Osteocyte (in vitro differentiated cells): ENCODE results near the gene SLC4A2. TPM values are rescaled to one million over a fixed set of nuclear protein-coding genes. Genes with fewer than 3 reads are reported as not detected.

Source experiments
- DNase-seq: peaks from one replicate; pipeline ENCODE4 v3.0.0; 2021; ENCODE audit warnings: mixed read lengths; ENCODE audit not compliant: unreplicated experiment; ENCODE audit errors: extremely low spot score
- H3K27ac Mint-ChIP-seq: one replicate; pipeline ENCODE4 v1.8.0; 2021; ENCODE audit warnings: mild to moderate bottlenecking, mixed read lengths; ENCODE audit not compliant: unreplicated experiment
- H3K27me3 Mint-ChIP-seq: one replicate; pipeline ENCODE4 v1.8.0; 2021; ENCODE audit warnings: mixed read lengths; ENCODE audit not compliant: unreplicated experiment
- H3K36me3 Mint-ChIP-seq: one replicate; pipeline ENCODE4 v1.8.0; 2021; ENCODE audit warnings: mixed read lengths; ENCODE audit not compliant: unreplicated experiment
- H3K4me1 Mint-ChIP-seq: one replicate; pipeline ENCODE4 v1.8.0; 2021; ENCODE audit warnings: mixed read lengths; ENCODE audit not compliant: unreplicated experiment
- H3K4me3 Mint-ChIP-seq: one replicate; pipeline ENCODE4 v1.8.0; 2021; ENCODE audit warnings: mild to moderate bottlenecking, moderate library complexity, mixed read lengths; ENCODE audit not compliant: unreplicated experiment
- H3K9me3 Mint-ChIP-seq: one replicate; pipeline ENCODE4 v1.8.0; 2021; ENCODE audit warnings: mixed read lengths; ENCODE audit not compliant: unreplicated experiment
- total RNA-seq: library from RNA; stranded (reverse); gene quantifications from 2 replicates; pipeline ENCODE4 v1.2.1, GENCODE V29; 2021
- TF ChIP-seq, protein P1 (sequence below): fragments of 200-600 bp; sonication (generic); IDR thresholded peaks from 2 replicates; pipeline ENCODE4 v1.5.0; 2021; ENCODE audit warnings: antibody characterized with exemption, mild to moderate bottlenecking, moderate library complexity

SLC4A2 gene
- total RNA-seq, 1 donor from 2014 or later, result 289 TPM

DNA sequence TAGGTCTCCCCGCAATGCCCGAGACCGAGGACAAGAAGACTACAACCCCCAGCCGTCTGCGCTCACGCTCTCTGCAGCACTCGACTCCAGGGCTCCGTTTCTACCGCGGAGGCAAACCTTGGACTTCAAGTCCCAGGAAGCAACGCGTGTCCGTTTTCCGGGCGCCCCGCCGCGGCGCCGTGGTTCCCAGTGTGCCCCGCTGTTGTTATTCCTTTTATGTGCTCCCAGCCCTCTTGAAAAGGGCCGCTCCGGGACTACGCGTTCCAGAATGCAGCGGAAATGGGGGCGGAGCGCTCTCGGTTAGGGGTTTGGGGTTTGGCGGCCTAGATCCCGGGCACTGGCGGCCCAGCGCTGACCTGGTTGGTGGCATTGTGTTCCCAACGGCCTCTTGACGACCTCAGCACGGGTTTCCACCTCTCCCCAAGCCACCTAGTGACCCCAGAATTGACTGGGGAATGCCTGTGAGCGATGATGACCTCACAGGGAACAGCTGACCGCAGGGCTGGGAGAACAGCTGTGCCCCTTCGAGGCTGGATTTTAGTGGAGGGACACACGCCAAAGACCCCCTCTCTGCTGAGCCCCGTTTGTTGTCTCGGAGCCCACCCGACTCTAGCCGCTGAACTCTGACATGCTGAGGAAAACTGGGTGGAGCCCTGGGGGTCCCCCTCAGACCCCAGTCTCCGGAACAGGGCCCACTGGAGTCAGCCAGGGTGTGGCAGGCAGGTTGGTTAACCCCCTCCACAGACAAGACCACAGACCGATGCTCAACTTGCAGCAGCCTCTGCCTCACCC lies 1.2 kb upstream of the SLC4A2 start:
- Mint-ChIP-seq H3K27ac (peak overlapping the region; percentile 95), H3K36me3 (no peaks in the 10 kb centered on the region), H3K4me1 (peaks cover 46% of the 10 kb centered on the region), H3K9me3 (no peaks in the 10 kb centered on the region), H3K27me3 (no peaks in the 10 kb centered on the region), H3K4me3 (peak overlapping the region; percentile 89)
- peak; percentile 99 for DNase-seq
- TF ChIP-seq, protein P1, sequence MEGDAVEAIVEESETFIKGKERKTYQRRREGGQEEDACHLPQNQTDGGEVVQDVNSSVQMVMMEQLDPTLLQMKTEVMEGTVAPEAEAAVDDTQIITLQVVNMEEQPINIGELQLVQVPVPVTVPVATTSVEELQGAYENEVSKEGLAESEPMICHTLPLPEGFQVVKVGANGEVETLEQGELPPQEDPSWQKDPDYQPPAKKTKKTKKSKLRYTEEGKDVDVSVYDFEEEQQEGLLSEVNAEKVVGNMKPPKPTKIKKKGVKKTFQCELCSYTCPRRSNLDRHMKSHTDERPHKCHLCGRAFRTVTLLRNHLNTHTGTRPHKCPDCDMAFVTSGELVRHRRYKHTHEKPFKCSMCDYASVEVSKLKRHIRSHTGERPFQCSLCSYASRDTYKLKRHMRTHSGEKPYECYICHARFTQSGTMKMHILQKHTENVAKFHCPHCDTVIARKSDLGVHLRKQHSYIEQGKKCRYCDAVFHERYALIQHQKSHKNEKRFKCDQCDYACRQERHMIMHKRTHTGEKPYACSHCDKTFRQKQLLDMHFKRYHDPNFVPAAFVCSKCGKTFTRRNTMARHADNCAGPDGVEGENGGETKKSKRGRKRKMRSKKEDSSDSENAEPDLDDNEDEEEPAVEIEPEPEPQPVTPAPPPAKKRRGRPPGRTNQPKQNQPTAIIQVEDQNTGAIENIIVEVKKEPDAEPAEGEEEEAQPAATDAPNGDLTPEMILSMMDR, result no peak

DNA sequence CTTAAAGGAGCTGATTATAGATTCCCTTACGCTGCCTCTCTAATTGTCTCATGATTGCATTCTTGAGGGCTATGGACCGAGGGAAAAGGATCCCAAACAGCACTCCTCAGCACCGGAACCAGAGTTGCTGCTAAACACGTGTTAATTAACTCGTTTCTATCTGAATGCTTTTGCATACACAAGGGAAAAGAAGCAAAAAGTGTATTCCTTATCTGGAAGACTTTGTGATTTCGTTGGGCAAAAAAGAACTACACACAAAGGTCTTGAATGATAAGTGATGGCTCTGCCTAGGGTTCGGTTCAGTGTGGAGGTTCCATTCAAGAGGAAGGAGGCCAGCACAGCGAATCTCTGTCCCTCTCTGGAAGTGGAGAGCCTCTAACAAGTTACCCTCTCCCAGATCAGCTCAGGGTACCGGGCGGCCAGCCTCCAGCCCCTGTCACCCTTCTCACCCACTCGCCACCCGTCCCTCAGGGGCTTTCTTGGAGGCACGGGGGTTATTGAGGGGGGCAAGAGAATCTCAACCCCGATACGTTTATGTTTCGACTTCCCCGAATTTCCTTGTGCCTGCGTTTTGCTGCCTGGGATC lies 515 bp upstream of the SLC4A2 start:
- H3K4me1 Mint-ChIP-seq, result peaks cover 51% of the 10 kb centered on the region
- DNase-seq, result no peak
- TF ChIP-seq, protein P1, result no peak
- H3K36me3 Mint-ChIP-seq, result no peaks in the 10 kb centered on the region
- no peaks in the 10 kb centered on the region for H3K9me3 Mint-ChIP-seq
- no peaks in the 10 kb centered on the region for H3K27me3 Mint-ChIP-seq
- H3K4me3 Mint-ChIP-seq, result peak overlapping the region; percentile 89
- H3K27ac Mint-ChIP-seq, result peak overlapping the region; percentile 95

DNA sequence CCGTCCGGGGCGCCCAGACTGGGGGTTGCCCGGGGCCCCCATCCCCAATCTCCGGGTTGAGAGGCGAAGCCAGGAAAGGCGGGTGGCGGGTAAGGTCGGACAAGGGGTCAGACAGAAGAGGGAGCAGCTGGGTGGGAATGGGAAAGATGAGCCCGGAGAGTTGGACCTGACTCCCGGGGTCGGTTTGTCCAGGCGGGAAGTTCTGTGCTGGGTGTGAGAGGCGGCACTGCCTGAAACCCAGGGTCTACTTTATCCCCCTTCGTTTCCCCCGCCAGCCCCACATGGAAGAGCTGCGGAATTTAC lies 675 bp downstream of the SLC4A2 start:
- peak overlapping the region; percentile 89 for H3K4me3 Mint-ChIP-seq
- no peaks in the 10 kb centered on the region for H3K27me3 Mint-ChIP-seq
- no peaks in the 10 kb centered on the region for H3K36me3 Mint-ChIP-seq
- TF ChIP-seq, protein P1, result peak; percentile 3
- H3K9me3 Mint-ChIP-seq, result no peaks in the 10 kb centered on the region
- H3K4me1 Mint-ChIP-seq, result peaks cover 51% of the 10 kb centered on the region
- H3K27ac Mint-ChIP-seq, result peak overlapping the region; percentile 92
- DNase-seq, result no peak

DNA sequence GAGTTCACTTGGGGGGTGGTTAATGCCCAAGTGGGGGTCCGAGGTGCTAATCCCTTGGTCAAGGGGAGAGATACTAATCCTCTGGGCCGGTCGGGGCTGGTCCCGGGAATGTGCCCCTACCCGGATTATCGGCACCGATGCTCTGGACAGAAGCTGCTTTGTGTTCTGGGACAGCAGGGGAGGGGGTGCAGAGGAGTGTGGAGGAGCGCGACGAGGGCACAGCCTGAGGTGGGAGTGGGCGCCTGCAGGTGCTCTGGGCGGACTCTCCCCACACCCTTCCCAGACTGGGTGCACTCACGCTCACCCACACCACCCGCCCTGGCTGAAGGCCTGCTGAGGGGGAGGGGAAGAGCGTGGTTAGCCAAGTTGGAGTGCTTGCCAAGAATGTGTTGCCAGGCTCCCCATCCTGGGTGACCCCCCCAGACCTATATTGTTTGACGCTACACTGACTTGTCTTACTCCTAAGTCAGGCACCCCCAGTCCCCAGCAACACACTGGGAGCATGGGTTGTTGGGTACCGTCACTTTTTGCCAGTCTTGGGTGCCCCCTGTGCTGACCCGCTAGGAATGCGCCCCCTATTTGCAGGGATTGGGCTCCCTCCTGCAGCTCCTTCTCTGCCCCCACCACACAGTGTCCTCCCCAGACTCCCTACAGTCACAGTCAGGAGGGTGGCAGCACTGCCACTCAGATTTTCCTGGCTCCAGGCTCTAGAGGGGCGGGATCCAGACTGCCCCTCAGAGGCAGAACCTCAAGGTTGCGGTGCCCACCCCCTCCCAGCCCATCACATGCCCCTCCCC lies 1.2 kb downstream of the SLC4A2 start:
- DNase-seq, result no peak
- peak overlapping the region; percentile 92 for H3K27ac Mint-ChIP-seq
- peaks cover 5% of the 10 kb centered on the region for H3K36me3 Mint-ChIP-seq
- H3K27me3 Mint-ChIP-seq, result no peaks in the 10 kb centered on the region
- H3K4me3 Mint-ChIP-seq, result peak overlapping the region; percentile 89
- H3K9me3 Mint-ChIP-seq, result no peaks in the 10 kb centered on the region
- TF ChIP-seq, protein P1, result peak; percentile 29
- H3K4me1 Mint-ChIP-seq, result peaks cover 51% of the 10 kb centered on the region
